Measurements from ENCODE around the gene IL10.

IL10 gene

DNA sequence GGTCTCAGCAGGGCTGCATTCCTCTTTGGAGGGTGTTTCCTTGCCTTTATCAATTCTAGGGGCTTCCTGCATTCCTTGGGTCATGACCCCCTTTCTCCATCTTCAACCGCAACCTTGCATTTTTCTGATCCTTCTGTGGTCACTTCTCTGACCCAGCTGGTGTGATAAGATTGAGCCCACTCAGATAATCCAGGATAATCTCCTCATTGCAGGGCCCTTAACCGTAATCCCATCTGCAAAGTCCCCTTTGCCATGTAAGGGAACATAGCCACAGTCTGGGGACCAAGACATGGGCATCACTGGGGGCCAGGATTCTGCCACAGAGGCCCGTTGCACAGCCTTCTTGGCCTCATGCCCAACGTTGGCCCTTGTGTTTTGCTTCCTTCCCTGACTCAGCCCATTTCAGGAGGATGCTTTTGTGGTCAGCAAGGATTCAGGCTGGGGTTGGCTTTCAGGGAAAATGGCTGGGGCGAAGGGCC, 36.7 kb downstream of the IL10 start:
- no peak for DNase-seq (ENCODE audit: insufficient read length, low spot score)
- TF ChIP-seq, protein P1, sequence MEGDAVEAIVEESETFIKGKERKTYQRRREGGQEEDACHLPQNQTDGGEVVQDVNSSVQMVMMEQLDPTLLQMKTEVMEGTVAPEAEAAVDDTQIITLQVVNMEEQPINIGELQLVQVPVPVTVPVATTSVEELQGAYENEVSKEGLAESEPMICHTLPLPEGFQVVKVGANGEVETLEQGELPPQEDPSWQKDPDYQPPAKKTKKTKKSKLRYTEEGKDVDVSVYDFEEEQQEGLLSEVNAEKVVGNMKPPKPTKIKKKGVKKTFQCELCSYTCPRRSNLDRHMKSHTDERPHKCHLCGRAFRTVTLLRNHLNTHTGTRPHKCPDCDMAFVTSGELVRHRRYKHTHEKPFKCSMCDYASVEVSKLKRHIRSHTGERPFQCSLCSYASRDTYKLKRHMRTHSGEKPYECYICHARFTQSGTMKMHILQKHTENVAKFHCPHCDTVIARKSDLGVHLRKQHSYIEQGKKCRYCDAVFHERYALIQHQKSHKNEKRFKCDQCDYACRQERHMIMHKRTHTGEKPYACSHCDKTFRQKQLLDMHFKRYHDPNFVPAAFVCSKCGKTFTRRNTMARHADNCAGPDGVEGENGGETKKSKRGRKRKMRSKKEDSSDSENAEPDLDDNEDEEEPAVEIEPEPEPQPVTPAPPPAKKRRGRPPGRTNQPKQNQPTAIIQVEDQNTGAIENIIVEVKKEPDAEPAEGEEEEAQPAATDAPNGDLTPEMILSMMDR (IDR thresholded peaks at IDR 0.05; ENCODE audit: insufficient read depth, missing control alignments), result no peak
- no peak for FAIRE-seq

DNA sequence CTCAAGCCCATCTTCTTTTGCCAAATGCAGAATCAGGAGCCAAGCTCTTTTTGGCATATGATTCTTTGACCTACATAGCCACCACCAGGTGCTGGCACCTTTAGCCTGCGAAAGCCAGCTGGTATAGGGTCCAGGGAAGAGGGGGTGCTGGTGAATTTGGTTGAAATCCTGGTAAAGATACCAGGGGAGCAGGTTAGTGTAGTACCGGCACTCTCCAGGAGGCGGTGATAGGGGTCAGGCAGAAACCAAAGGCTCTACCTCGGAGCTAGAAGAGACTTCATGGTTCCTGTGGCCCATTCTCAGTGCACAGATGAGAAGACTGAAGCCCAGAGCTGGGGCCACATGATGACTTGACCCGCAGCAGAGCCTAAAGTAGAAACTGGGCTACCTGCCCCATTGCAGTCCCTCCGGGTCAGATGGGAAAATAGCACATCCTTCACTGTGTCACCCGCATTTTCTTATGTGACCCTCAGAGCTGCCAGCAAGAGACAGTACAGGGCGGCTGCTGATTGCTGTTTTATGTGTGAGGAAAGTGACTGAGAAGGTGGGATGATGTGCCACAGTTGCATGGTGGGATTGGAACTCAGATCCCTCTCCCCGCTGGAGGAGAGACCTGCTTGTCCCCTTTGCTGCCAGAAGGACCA, 37.7 kb downstream of the IL10 start:
- DNase-seq (ENCODE audit: insufficient read length, low spot score) (no peak), FAIRE-seq (no peak)
- TF ChIP-seq, protein P1 (IDR thresholded peaks at IDR 0.05; ENCODE audit: insufficient read depth, missing control alignments), result peak; percentile 43

DNA sequence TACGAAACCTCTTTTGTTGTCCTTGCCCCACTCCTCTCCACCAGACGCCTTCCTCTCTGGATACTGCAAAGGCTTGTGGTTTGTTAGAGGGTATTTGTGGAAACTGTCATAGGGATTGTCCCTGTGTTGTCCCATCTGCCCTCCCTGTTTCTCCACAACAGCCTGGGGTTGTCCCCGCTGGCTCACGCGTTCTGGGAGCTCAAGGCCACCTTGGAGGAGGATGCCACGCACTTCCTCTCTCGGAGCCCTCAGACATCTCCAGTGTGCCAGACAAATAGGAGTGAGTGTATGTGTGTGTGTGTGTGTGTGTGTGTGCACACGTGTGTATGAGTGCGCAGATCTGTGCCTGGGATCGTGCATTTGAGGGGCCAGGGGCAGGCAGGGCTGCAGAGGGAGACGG, 39.3 kb downstream of the IL10 start:
- no peak for FAIRE-seq
- TF ChIP-seq, protein P1 (IDR thresholded peaks at IDR 0.05; ENCODE audit: insufficient read depth, missing control alignments), result no peak
- DNase-seq (ENCODE audit: insufficient read length, low spot score), result no peak

DNA sequence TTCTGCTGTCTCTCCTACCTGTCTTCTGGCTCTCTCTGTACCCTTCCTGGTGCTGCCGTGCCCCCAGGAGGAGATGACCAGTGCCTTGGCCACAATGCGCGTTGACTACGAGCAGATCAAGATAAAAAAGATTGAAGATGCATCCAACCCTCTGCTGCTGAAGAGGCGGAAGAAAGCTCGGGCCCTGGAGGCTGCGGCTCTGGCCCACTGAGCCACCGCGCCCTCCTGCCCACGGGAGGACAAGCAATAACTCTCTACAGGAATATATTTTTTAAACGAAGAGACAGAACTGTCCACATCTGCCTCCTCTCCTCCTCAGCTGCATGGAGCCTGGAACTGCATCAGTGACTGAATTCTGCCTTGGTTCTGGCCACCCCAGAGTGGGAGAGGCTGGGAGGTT, 39.8 kb downstream of the IL10 start:
- no peak for DNase-seq (ENCODE audit: insufficient read length, low spot score)
- TF ChIP-seq, protein P1 (IDR thresholded peaks at IDR 0.05; ENCODE audit: insufficient read depth, missing control alignments), result no peak
- no peak for FAIRE-seq

DNA sequence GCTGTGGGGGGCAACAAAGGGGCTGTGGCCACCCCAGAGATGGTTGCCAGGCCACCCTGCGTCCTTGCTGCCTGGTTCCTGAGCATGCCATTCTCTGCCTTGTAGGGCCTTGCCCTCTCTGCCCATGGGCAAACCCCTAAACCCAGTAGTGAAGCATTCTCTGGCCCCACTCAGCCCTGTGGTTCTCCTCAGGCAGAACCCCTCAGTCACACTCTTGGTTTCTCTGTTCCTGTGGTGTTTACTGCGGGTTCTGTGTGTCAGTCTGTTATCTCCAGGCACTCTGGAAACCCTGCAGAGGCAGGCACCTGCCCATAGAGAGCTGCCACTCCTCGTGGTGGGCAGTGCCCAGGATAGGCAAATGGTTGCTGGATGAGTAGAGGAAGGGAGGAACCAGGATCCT, 42.8 kb downstream of the IL10 start:
- DNase-seq (ENCODE audit: insufficient read length, low spot score), result no peak
- no peak for FAIRE-seq
- TF ChIP-seq, protein P1 (IDR thresholded peaks at IDR 0.05; ENCODE audit: insufficient read depth, missing control alignments), result no peak

DNA sequence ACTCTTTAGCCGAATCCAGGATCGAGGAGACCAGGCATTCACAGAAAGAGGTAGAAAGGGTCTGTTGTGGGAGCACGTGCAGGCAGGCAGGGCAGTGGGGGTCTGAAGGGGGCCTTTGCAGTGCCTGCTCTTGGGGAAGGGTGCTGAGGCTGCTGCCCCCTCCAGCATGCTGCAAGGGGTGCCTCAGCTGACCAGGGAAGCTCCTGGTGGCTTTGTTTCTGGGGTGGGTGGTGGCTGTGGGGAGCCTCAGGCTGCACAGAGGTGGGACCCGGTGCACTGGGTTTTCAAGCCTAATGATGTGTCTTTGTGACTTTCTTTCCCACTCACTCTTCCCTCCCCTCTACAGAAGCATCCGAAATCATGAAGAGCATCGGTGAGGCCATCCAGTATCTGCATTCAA, 43.2 kb downstream of the IL10 start:
- DNase-seq (ENCODE audit: insufficient read length, low spot score) (no peak), FAIRE-seq (no peak)
- TF ChIP-seq, protein P1 (IDR thresholded peaks at IDR 0.05; ENCODE audit: insufficient read depth, missing control alignments), result no peak

DNA sequence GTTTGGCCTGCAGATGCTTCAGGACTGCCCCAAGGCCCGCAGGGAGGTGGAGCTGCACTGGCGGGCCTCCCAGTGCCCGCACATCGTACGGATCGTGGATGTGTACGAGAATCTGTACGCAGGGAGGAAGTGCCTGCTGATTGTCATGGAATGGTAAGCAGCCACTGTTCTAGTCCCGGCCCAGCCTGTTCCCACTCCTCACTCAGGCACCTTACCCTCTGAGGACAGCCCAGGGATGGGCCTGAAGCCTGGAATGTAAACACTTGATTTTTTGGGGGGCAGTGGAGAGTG, 43.7 kb downstream of the IL10 start:
- TF ChIP-seq, protein P1 (IDR thresholded peaks at IDR 0.05; ENCODE audit: insufficient read depth, missing control alignments), result no peak
- no peak for DNase-seq (ENCODE audit: insufficient read length, low spot score)
- no peak for FAIRE-seq

Data from D721Med (cell line).